HAP-1 (cell line): Measurements from ENCODE around the gene CTSC.

ENCODE experiments used
- DNase-seq, 2 experiments: peaks; one replicate each; pipeline ENCODE4 v3.0.0-alpha.2; 2016 to 2020; ENCODE audit warnings: low spot score in 2 of 2
- H3K27me3 ChIP-seq: fragments of 250-450 bp; sonication (Bioruptor Pico); 2 replicates; pipeline ENCODE4 v1.5.1; 2020; ENCODE audit warnings: low read depth, mild to moderate bottlenecking, moderate library complexity
- H3K36me3 ChIP-seq: fragments of 250-450 bp; sonication (Bioruptor Pico); replicated peaks from 2 replicates; pipeline ENCODE4 v1.5.1; 2020; ENCODE audit warnings: mild to moderate bottlenecking
- H3K4me1 ChIP-seq: fragments of 250-450 bp; sonication (Bioruptor Pico); 2 replicates; pipeline ENCODE4 v1.5.1; 2020; ENCODE audit warnings: mild to moderate bottlenecking
- H3K4me3 ChIP-seq: fragments of 250-450 bp; sonication (Bioruptor Pico); 2 replicates; pipeline ENCODE4 v1.5.1; 2020; ENCODE audit warnings: mild to moderate bottlenecking, moderate library complexity
- H3K9me3 ChIP-seq: fragments of 250-450 bp; sonication (Bioruptor Pico); 2 replicates; pipeline ENCODE4 v1.5.1; 2020; ENCODE audit warnings: mild to moderate bottlenecking, moderate library complexity
- in situ Hi-C: fragments of 300-500 bp; cut with MboI; formaldehyde crosslinking; loops from 3 replicates; pipeline ENCODE4 v1.14.3; 2020; ENCODE audit warnings: low sequenced_read_pairs, inconsistent platforms, mixed read lengths

Gene CTSC

DNA sequence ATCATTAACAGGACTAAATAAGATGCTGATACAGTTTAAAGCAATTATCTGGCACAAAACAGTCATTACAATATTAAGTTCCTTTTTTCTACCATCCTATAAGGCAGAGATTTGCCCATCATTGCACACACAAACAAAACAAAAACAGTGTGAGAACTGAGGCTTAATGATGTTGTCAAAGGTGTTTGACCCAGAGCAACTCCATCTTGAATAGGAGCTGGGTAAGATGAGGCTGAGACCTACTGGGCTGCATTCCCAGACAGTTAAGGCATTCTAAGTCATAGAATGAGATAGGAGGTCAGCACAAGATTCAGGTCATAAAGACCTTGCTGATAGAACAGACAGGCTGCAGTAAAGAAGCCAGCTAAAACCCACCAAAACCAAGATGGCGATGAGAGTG lies 33.2 kb downstream of the CTSC start:
- in situ Hi-C loops: no loop called here
- Histone ChIP-seq H3K36me3 (no peaks in the 10 kb centered on the region; the same call in none of the 2 replicates), H3K4me3 (no peak overlapping the region), H3K27me3 (no peaks in the 10 kb centered on the region), H3K9me3 (no peaks in the 10 kb centered on the region), H3K4me1 (peaks cover 6% of the 10 kb centered on the region; the same call in 1 of the 2 replicates)
- DNase-seq: no peak

DNA sequence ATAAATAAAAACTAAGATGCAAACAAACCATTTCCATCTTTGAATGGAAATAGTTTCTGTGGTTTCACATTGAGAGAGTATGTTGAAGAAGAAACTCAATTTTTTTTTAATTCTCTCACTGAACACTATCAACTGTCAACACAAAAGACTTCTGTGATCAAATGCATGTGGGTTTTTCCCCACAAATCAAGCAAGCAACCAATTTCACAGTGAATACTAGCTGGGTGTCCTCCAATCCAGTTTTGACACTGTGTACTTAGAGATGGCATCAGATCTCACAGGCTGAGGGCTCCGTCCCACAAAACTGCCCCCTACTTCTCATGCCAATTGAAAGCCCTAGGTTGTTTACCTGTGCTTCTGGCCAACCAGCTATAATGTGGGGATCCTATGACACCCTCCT lies 34.5 kb downstream of the CTSC start:
- in situ Hi-C loops: no loop called here
- no peaks in the 10 kb centered on the region for H3K9me3 ChIP-seq
- no peak for DNase-seq
- H3K4me1 ChIP-seq: peaks cover 6% of the 10 kb centered on the region
- H3K4me3 ChIP-seq: no peak overlapping the region
- no peaks in the 10 kb centered on the region; the same call in none of the 2 replicates for H3K36me3 ChIP-seq
- H3K27me3 ChIP-seq: no peaks in the 10 kb centered on the region

GRCh38 chr11:88301488-88302140 lies 35.9 kb downstream of the CTSC start:
- in situ Hi-C loops: no loop called here
- H3K36me3 ChIP-seq: no peaks in the 10 kb centered on the region; the same call in none of the 2 replicates
- DNase-seq: no peak

GRCh38 chr11:88300888-88301487 lies 36.5 kb downstream of the CTSC start:
- Histone ChIP-seq H3K4me3 (no peak overlapping the region), H3K9me3 (no peaks in the 10 kb centered on the region), H3K27me3 (no peaks in the 10 kb centered on the region), H3K4me1 (peaks cover 8% of the 10 kb centered on the region), H3K36me3 (no peaks in the 10 kb centered on the region; the same call in none of the 2 replicates)
- DNase-seq: no peak
- in situ Hi-C loops: no loop called here

More at GRCh38 chr11:88301488-88302140, 35.9 kb downstream of the CTSC start:
- Histone ChIP-seq H3K27me3 (no peaks in the 10 kb centered on the region), H3K9me3 (no peaks in the 10 kb centered on the region), H3K4me3 (no peak overlapping the region), H3K4me1 (peaks cover 8% of the 10 kb centered on the region)

GRCh38 chr11:88297863-88298262 lies 39.7 kb downstream of the CTSC start:
- Histone ChIP-seq H3K36me3 (no peaks in the 10 kb centered on the region; the same call in none of the 2 replicates), H3K4me3 (no peak overlapping the region), H3K4me1 (peaks cover 8% of the 10 kb centered on the region), H3K9me3 (no peaks in the 10 kb centered on the region), H3K27me3 (no peaks in the 10 kb centered on the region)
- no peak for DNase-seq
- in situ Hi-C loops: no loop called here

DNA sequence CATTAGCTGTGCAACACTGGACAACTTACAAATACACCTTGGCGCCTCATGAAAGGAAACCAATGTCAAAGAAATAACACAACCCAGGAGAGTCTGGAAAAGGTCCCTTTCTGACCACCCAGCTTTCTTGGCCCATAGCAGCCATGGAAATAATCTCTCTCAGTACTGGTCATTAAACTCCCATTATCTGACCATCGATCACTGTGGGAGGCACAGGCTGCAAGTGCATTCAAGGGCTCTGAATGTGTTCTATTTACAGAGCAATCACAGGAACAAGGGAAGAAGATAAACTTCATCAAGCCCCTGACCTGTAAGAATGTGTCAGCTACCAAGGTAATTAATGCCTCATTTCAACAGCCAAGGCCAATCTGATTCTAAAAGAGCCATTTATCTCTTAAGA lies 40.1 kb downstream of the CTSC start:
- Histone ChIP-seq H3K4me1 (peaks cover 8% of the 10 kb centered on the region), H3K27me3 (no peaks in the 10 kb centered on the region), H3K4me3 (no peak overlapping the region), H3K36me3 (no peaks in the 10 kb centered on the region; the same call in none of the 2 replicates), H3K9me3 (no peaks in the 10 kb centered on the region)
- in situ Hi-C loops: no loop called here
- no peak for DNase-seq

DNA sequence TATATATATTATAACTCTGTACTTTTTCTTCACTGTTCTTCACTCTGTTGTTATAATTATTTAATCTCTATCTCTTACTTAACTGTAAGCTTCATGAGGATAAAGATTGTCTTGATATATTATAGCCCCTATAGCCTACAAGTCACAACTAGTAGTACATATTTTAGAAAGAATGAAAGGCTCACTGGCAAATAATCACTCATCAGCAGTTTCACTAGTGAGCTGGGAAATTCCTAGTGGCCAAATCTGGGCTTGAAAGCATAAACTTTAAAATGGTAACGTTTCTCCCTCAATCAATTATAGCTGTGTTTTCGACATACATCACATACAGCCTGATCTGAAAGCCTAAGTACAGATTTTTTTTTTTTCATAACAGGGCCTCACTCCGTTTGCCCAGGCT lies 42.5 kb downstream of the CTSC start:
- in situ Hi-C loops: no loop called here
- Histone ChIP-seq H3K36me3 (no peaks in the 10 kb centered on the region; the same call in 1 of the 2 replicates), H3K27me3 (no peaks in the 10 kb centered on the region), H3K4me1 (peaks cover 8% of the 10 kb centered on the region), H3K9me3 (no peaks in the 10 kb centered on the region), H3K4me3 (no peak overlapping the region)
- DNase-seq: no peak

DNA sequence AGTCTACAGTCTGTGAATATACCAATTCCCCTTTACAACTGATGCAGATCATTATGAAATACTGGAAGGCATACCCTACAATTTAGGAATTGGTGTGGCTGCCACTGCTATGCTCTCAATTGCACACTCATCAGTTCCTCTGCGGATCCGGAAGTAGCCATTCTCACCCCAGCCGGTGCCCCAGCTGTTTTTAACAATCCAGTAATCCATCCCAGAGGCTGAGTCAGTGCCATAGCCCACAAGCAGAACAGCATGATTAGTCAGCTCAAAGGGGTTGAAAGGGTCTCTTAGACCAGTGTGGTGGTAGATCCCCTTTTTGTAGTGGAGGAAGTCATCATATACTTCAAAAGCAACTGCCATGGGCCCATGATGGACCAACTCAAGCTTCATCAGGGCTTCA lies 43.6 kb downstream of the CTSC start:
- in situ Hi-C loops: no loop called here

GRCh38 chr11:88292171-88292843 lies 45.2 kb downstream of the CTSC start:
- in situ Hi-C loops: no loop called here

More for the DNA sequence above, 43.6 kb downstream of the CTSC start:
- Histone ChIP-seq H3K27me3 (no peaks in the 10 kb centered on the region), H3K4me3 (no peak overlapping the region), H3K36me3 (no peaks in the 10 kb centered on the region; the same call in none of the 2 replicates), H3K9me3 (no peaks in the 10 kb centered on the region), H3K4me1 (peaks cover 8% of the 10 kb centered on the region)
- DNase-seq: no peak

GRCh38 chr11:88288560-88288959 lies 49.0 kb downstream of the CTSC start:
- H3K27me3 ChIP-seq: no peaks in the 10 kb centered on the region
- H3K4me1 ChIP-seq: peaks cover 6% of the 10 kb centered on the region
- no peak overlapping the region for H3K4me3 ChIP-seq
- in situ Hi-C loops: no loop called here
- no peaks in the 10 kb centered on the region; the same call in 1 of the 2 replicates for H3K36me3 ChIP-seq
- no peaks in the 10 kb centered on the region for H3K9me3 ChIP-seq
- no peak for DNase-seq

More at GRCh38 chr11:88292171-88292843, 45.2 kb downstream of the CTSC start:
- Histone ChIP-seq H3K36me3 (no peaks in the 10 kb centered on the region; the same call in none of the 2 replicates), H3K27me3 (no peaks in the 10 kb centered on the region), H3K9me3 (no peaks in the 10 kb centered on the region), H3K4me1 (peaks cover 2% of the 10 kb centered on the region; the same call in 1 of the 2 replicates), H3K4me3 (no peak overlapping the region)
- no peak for DNase-seq

GRCh38 chr11:88284336-88285050 lies 53.0 kb downstream of the CTSC start:
- in situ Hi-C loops: no loop called here
- DNase-seq: peak in 1 of 2 experiments; percentile 42
- H3K36me3 ChIP-seq: no peaks in the 10 kb centered on the region; the same call in 1 of the 2 replicates
- peaks cover 6% of the 10 kb centered on the region for H3K4me1 ChIP-seq
- no peaks in the 10 kb centered on the region for H3K9me3 ChIP-seq
- no peaks in the 10 kb centered on the region for H3K27me3 ChIP-seq
- no peak overlapping the region for H3K4me3 ChIP-seq

DNA sequence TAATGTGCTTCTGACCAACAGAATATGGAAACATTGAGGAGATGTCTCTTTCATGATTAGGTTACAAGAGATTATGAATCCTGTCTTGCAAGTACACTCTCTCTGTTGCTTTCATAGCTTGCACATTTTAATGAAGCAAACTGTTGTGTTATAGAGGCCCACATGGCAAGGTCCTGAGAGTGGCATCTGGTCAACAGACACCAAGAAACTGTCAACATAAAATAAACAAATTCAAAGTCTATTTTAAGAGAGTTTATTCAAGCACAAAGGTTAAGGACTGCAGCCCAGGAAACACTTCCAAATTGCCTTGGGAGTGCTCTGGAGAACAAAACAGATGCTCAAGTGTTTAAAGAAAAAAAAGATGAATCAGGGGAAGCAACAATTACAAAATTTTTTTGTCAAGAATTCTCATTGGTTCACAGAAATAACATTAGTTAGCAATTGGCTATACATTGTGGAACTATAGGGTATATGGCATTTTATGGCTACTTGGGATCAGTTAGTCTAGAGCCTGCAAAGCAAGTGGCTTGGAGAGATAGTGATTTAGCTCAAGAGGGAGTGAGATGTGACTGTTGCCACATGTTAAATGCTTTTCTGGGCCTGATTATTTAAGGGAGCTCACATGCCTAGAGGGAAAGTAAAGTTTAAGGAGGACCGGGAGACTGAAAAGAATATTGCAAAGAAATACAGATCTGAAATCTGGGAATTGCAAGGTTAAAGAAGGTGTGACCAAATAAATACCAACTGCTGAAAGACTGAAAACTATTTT lies 54.6 kb downstream of the CTSC start:
- in situ Hi-C loops: no loop called here
- Histone ChIP-seq H3K36me3 (no peaks in the 10 kb centered on the region), H3K4me3 (no peak overlapping the region), H3K4me1 (peaks cover 4% of the 10 kb centered on the region), H3K9me3 (no peaks in the 10 kb centered on the region), H3K27me3 (no peaks in the 10 kb centered on the region)
- DNase-seq: no peak

DNA sequence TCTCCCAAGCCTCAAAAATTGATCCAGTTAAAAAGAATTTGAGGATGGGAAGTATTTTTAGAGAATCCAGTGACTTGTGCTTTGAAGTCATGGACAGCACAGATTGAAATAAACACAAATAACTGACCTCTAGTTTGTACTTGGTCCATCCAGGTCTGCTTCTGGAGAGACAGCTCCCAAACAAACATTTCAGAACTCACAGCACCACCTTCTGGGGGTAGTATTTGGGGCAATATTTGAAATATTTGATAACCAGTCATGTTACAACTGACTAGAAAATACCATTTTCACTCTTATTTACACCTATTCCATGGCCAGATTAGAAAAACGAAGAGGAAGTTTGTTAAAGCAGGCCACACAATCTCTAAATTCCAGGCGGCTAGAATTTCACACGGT lies 56.2 kb downstream of the CTSC start:
- Histone ChIP-seq H3K27me3 (no peaks in the 10 kb centered on the region), H3K4me1 (peaks cover 4% of the 10 kb centered on the region; the same call in 1 of the 2 replicates), H3K36me3 (no peaks in the 10 kb centered on the region), H3K9me3 (no peaks in the 10 kb centered on the region), H3K4me3 (no peak overlapping the region)
- no peak for DNase-seq
- in situ Hi-C loops: no loop called here
